HepG2 (cell line): Measurements from ENCODE around the gene SETD1A. TPM values are rescaled to one million over a fixed set of nuclear protein-coding genes. Genes with fewer than 3 reads are reported as not detected.
A peak's percentile ranks its signal among the peaks of the same experiment; 100 is the strongest.

ENCODE experiments used
- AGO2 ChIP-seq: fragments of 200-400 bp; formaldehyde crosslinking; optimal IDR thresholded peaks from 2 replicates; pipeline ENCODE3; 2017; ENCODE audit warnings: mild to moderate bottlenecking, low read depth, low read length, moderate library complexity
- ATF5 ChIP-seq: sonication (generic); formaldehyde crosslinking; IDR thresholded peaks from 2 replicates; pipeline ENCODE4 v1.4.0; 2020; ENCODE audit warnings: mild to moderate bottlenecking, low read depth, missing genetic modification reagents
- GFI1 ChIP-seq: sonication (generic); formaldehyde crosslinking; IDR thresholded peaks from 2 replicates; pipeline ENCODE4 v1.5.0; 2020; ENCODE audit warnings: missing genetic modification reagents, mild to moderate bottlenecking, borderline replicate concordance
- HMGXB3 ChIP-seq: sonication (generic); formaldehyde crosslinking; IDR thresholded peaks from 2 replicates; pipeline ENCODE4 v1.4.0; 2020; ENCODE audit warnings: missing genetic modification reagents, borderline replicate concordance
- KAT8 ChIP-seq: IDR thresholded peaks from 2 replicates; pipeline ENCODE4 v1.6.1; 2016; ENCODE audit warnings: missing genetic modification reagents, missing compliant biosample characterization
- KDM5B ChIP-seq: sonication (generic); formaldehyde crosslinking; IDR thresholded peaks from 2 replicates; pipeline ENCODE4 v1.4.0; 2020; ENCODE audit warnings: missing genetic modification reagents, mild to moderate bottlenecking, borderline replicate concordance
- KDM6A ChIP-seq: IDR thresholded peaks from 2 replicates; pipeline ENCODE4 v1.6.1; 2016; ENCODE audit warnings: low read depth
- MEF2D ChIP-seq: sonication (generic); formaldehyde crosslinking; IDR thresholded peaks from 2 replicates; pipeline ENCODE4 v1.5.1; 2020; ENCODE audit warnings: mild to moderate bottlenecking, missing genetic modification reagents
- MTA1 ChIP-seq: sonication (generic); formaldehyde crosslinking; IDR thresholded peaks from 2 replicates; pipeline ENCODE4 v1.4.0; 2020; ENCODE audit warnings: missing genetic modification reagents, mild to moderate bottlenecking, borderline replicate concordance
- SCMH1 ChIP-seq: sonication (generic); formaldehyde crosslinking; IDR thresholded peaks from 2 replicates; pipeline ENCODE4 v1.9.0; 2021; ENCODE audit warnings: missing genetic modification reagents, mild to moderate bottlenecking, borderline replicate concordance
- SMAD9 ChIP-seq: sonication (generic); formaldehyde crosslinking; IDR thresholded peaks from 2 replicates; pipeline ENCODE4 v1.5.1; 2020; ENCODE audit warnings: mild to moderate bottlenecking, missing genetic modification reagents
- TRIM22 ChIP-seq: fragments of 450-650 bp; IDR thresholded peaks from 2 replicates; pipeline ENCODE4 v1.6.1; 2017
- ZBTB33 ChIP-seq: sonication (generic); formaldehyde crosslinking; IDR thresholded peaks from 2 replicates; pipeline ENCODE4 v1.4.0; 2020; ENCODE audit warnings: missing genetic modification reagents
- ZBTB37 ChIP-seq: sonication (generic); formaldehyde crosslinking; IDR thresholded peaks from 2 replicates; pipeline ENCODE4 v1.4.0; 2020; ENCODE audit warnings: mild to moderate bottlenecking, missing genetic modification reagents
- ZNF337 ChIP-seq: sonication (generic); formaldehyde crosslinking; IDR thresholded peaks from 2 replicates; pipeline ENCODE4 v1.5.1; 2020; ENCODE audit warnings: missing genetic modification reagents, low read depth, mild to moderate bottlenecking, borderline replicate concordance
- ZNF567 ChIP-seq: sonication (generic); formaldehyde crosslinking; IDR thresholded peaks from 2 replicates; pipeline ENCODE4 v1.8.1; 2023; ENCODE audit warnings: mild to moderate bottlenecking, missing genetic modification reagents, borderline replicate concordance
- ZNF7 ChIP-seq: IDR thresholded peaks from 2 replicates; pipeline ENCODE4 v1.6.1; 2016; ENCODE audit warnings: missing biosample characterization, missing genetic modification reagents
- polyA plus RNA-seq, 8 experiments: library from polyadenylated mRNA; depleted of rRNA in 3 of 8; stranded (reverse) in 7 of 8; unstranded in 1 of 8; fragments of >200 nt; fragmentation: Illumina TruSeq in 4 of 8; extraction: Trizol in 4 of 8; gene quantifications; 2 replicates each; pipeline versions ENCODE4 v1.2.1 to v1.2.3, GENCODE V29; 2011 to 2016; ENCODE audit warnings: low read depth in 4 of 8, missing spikeins in 1 of 8, mixed read lengths in 1 of 8; ENCODE audit not compliant: insufficient read depth in 1 of 8
- total RNA-seq, 5 experiments: library from RNA; depleted of rRNA; stranded (reverse); fragments of >200 nt; fragmentation: Illumina TruSeq; extraction: Trizol; gene quantifications; 2 replicates each; pipeline ENCODE4 v1.2.3, GENCODE V29; 2016; ENCODE audit warnings: low read depth in 1 of 5

SETD1A gene
- total and polyA plus RNA-seq, 2 of the 13 experiments (the other 11 are each of a cell fraction or from before 2014, with no cell fraction given), result 3.8 to 5.6 TPM

- TF ChIP-seq ZBTB37 (CRISPR knock-in tag) (no peak), KAT8 (CRISPR knock-in tag) (peak; percentile 60; the same call in 1 of the 2 replicates), TRIM22 (no peak), ZNF567 (CRISPR knock-in tag) (peak; percentile 80; the same call in 1 of the 2 replicates), MTA1 (CRISPR knock-in tag) (no peak), MEF2D (no peak), ZNF7 (no peak; the same call in 1 of the 2 replicates), HMGXB3 (CRISPR knock-in tag) (peak; percentile 62; the same call in 1 of the 2 replicates), SMAD9 (CRISPR knock-in tag) (no peak), ATF5 (CRISPR knock-in tag) (0 out of 2 replicates have a peak, but pooled peaks have one; percentile 20), GFI1 (CRISPR knock-in tag) (0 out of 2 replicates have a peak, but pooled peaks have one; percentile 18), SCMH1 (no peak), KDM5B (peak; percentile 49; the same call in 1 of the 2 replicates), ZNF337 (CRISPR knock-in tag) (no peak), ZBTB33 (CRISPR knock-in tag) (0 out of 2 replicates have a peak, but pooled peaks have one; percentile 19), AGO2 (peak; percentile 96), KDM6A (no peak)
These were observed 27.3 kb downstream of the SETD1A start, which contains the start of gene HSD3B7 (continued) for GRCh38 chr16:30984669-30985400.
